Retina (tissue), 1 donor: ENCODE measurements around the gene ODAM.
"Not testable (repeated sequence)": the region's sequence is repeated elsewhere in the genome, so short reads cannot be mapped to it uniquely, and the experiment has no call there.

Experiments
- DNase-seq: peaks from one replicate; pipeline ENCODE4 v3.0.0-alpha.2; 2016

Gene ODAM

GRCh38 chr4:70225824-70226223 is 30.3 kb downstream of the ODAM start, which contains the start of gene FDCSP:
FDCSP (plus strand) TSS chr4:70226124; CDS start chr4:70231195, 5,071 bp downstream.
- DNase-seq = no peak

DNA sequence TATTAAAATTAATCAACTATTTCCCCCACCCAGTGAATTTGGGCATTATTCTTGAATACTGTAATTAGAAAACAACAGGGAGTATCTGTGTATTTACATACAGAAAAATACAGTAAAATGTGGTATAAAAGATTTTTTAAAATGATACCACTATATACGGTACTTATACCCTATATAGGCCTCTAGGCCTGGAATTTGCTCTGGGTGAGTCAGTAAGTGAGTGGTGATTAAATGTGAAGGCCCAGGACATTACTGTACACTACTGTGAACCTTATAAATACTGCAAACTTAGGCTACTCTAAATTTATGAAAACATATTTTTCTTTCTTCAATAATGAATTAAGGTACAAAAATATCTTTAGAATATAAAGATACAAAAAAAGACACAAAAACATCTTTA is 40.6 kb downstream of the ODAM start:
- DNase-seq = no peak

GRCh38 chr4:70239131-70239883 is 43.8 kb downstream of the ODAM start:
- DNase-seq = no peak

DNA sequence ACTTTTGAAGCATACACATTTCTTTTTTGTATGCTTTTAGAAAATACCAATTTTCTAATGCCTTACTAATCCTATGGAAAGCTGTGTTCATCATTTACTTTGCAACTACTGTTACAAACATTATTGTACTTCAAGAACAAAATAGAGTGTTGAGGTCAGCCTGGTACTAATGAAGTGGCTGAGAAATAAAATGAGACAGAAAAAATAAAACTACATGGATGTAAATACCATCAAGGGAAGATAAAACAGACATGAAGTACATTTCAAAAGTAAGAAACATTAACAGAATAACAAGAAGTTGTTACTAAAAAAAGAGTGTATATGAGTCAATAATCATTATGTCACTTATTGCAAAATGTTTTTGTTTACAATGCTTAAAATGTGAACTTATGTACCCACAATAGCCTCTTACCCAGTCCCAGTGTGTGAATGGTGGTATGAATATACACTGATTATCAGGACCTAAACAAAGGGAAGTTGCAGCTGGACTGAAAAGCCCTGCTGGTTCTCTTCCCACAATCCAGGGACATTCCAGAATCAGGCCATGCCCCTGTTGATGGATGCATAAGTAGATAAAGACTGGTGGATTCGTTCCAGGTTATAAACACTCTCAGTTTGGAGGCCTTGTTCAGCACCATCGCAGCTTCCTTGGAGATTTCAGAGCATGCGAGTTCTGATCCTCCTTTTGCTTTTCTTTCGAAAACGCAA is 44.5 kb downstream of the ODAM start:
- no peak for DNase-seq

DNA sequence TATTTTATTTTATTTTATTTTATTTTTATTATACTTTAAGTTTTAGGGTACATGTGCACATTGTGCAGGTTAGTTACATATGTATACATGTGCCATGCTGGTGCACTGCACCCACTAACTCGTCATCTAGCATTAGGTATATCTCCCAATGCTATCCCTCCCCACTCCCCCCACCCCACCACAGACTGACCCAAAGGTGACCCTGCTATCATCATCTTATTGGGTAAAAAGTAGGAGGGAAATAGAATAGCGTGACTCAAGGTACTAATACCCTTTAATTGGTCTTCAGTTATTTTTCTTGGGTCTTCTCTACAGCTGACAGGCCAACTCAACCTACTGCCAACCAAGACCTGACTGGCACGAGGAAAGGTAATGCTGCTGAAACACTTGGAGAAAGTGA is 46.8 kb downstream of the ODAM start, which contains the start of gene CSN3:
Gene CSN3, plus strand, starts transcription at position 301 of the 400 bp plus-strand sequence. CDS start 2,223 bp downstream, outside the sequence.
- DNase-seq = not testable (repeated sequence)

GRCh38 chr4:70243091-70243490 is 47.6 kb downstream of the ODAM start:
- DNase-seq = no peak

DNA sequence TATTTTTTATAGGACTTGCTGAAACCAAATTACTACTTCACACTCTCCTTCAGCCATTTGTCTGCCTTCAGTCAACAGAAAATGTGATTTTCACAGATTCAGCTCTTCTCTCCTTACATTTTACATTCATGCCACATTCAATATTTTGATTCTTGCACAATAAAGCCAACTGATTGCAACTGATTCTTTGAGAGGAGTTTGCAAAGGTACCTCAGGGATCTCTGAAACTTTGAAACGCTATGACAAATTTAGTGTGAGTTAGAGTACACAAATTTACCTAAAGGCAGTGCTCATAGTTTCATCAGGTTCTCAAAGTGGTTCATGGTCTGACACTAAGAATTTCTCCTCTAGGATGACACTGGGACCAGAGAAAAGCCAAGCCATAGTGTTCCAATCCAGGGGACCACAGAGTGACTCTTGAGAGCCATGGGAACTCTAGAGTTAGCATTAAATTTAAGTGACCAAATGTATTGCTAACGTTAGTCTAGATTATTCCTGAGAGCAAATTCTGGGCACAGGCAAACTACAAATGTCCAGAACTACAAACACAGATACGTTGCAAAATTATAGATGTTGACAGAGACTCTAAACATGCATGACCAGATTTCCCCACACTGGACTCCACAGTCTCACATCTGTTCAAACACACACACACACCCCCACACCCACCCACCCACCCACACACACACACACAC is 55.9 kb downstream of the ODAM start:
- no peak for DNase-seq

DNA sequence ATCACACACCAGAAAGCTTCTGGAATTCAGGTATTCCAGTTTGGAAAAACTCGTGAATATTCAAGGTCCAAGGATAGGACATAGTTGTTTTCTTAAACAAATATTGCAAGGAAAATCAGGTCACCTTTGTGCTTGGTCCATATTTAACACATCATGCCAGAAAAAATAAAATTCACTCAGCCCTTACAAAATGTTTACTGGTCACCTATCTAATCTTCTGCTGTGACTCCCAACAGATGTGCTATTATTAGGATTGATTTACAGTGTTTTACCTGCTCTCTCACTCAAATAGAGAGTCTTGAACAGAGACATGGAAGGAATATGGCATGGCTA is 56.4 kb downstream of the ODAM start:
- no peak for DNase-seq
